ENCODE data around the gene SLC16A1.

Gene SLC16A1

GRCh38 chr1:112878321-112878720 is 77.7 kb downstream of the SLC16A1 start:
- DNase-seq: no peak

- no peak for DNase-seq
These were observed 78.2 kb downstream of the SLC16A1 start for GRCh38 chr1:112877750-112878149.

GRCh38 chr1:112876315-112876714 is 79.7 kb downstream of the SLC16A1 start:
- DNase-seq: no peak

- no peak for DNase-seq
These were observed 83.4 kb downstream of the SLC16A1 start for GRCh38 chr1:112872551-112872962.

- DNase-seq: no peak
These were observed 84.9 kb downstream of the SLC16A1 start for GRCh38 chr1:112870887-112871646.

GRCh38 chr1:112869895-112870294 is 86.1 kb downstream of the SLC16A1 start:
- no peak for DNase-seq

GRCh38 chr1:112868191-112868590 is 87.8 kb downstream of the SLC16A1 start:
- DNase-seq: no peak

- DNase-seq: no peak
These were observed 89.0 kb downstream of the SLC16A1 start for GRCh38 chr1:112866981-112867380.

GRCh38 chr1:112866151-112866550 is 89.8 kb downstream of the SLC16A1 start:
- DNase-seq: no peak

GRCh38 chr1:112862753-112863426 is 93.1 kb downstream of the SLC16A1 start:
- no peak for DNase-seq
